IMR-90 (cell line): ENCODE results near the gene AJM1. TPM values are rescaled to one million over a fixed set of nuclear protein-coding genes. Genes with fewer than 3 reads are reported as not detected.

Experiments used
- ATAC-seq: fragments of 200-7000 bp; cut with Tn5 transposase; 2 replicates; pipeline ENCODE4 v1.9.1; 2020; ENCODE audit warnings: low read depth, mild to moderate bottlenecking, moderate library complexity
- BruUV-seq: library from RNA; stranded (reverse); fragments of 400-500 nt; replicated peaks from 2 replicates; lab custom pipeline; 2021; lab: Mats Ljungman, UMichigan
- CTCF ChIA-PET: fragments of 300-600 bp; formaldehyde crosslinking; extraction: SDS; loops from one replicate; lab custom pipeline; 2021; ENCODE audit warnings: antibody characterized with exemption; lab: Yijun Ruan, JAX
- POLR2A ChIA-PET: fragments of 300-600 bp; sonication (Branson Sonifier 250); formaldehyde crosslinking; loops from one replicate; lab custom pipeline; 2022; ENCODE audit warnings: antibody characterized with exemption; ENCODE audit not compliant: unreplicated experiment; lab: Charles Lee
- DNase-seq: peaks from one replicate; pipeline ENCODE4 v3.0.0; 2013
- H2AFZ ChIP-seq: replicated peaks from 2 replicates; pipeline ENCODE3; 2013; ENCODE audit warnings: low read length, mild to moderate bottlenecking; ENCODE audit not compliant: poor library complexity
- H2AK5ac ChIP-seq: 2 replicates; pipeline ENCODE4 v1.6.1; 2013; ENCODE audit warnings: low read depth, low read length, inconsistent platforms
- H2AK9ac ChIP-seq: replicated peaks from 2 replicates; pipeline ENCODE3; 2013; ENCODE audit warnings: mild to moderate bottlenecking, low read depth, low read length, moderate library complexity; ENCODE audit not compliant: poor library complexity
- H2BK120ac ChIP-seq: 2 replicates; pipeline ENCODE4 v1.6.1; 2013; ENCODE audit warnings: low read depth, low read length, inconsistent platforms
- H2BK15ac ChIP-seq: 3 replicates; pipeline ENCODE4 v1.6.1; 2013; ENCODE audit warnings: low read depth, low read length, inconsistent platforms
- H2BK20ac ChIP-seq: 2 replicates; pipeline ENCODE4 v1.6.1; 2013; ENCODE audit warnings: low read depth, mild to moderate bottlenecking, inconsistent platforms, low read length, moderate library complexity
- H2BK5ac ChIP-seq: 2 replicates; pipeline ENCODE4 v1.6.1; 2013; ENCODE audit warnings: mild to moderate bottlenecking, low read depth, low read length, inconsistent platforms; ENCODE audit not compliant: poor library complexity, severe bottlenecking
- H3K14ac ChIP-seq: replicated peaks from 2 replicates; pipeline ENCODE4 v1.6.1; 2013; ENCODE audit warnings: low read depth, low read length, inconsistent platforms
- H3K18ac ChIP-seq: 2 replicates; pipeline ENCODE4 v1.6.1; 2013; ENCODE audit warnings: low read depth, low read length, control low read depth
- H3K23ac ChIP-seq: 2 replicates; pipeline ENCODE4 v1.6.1; 2013; ENCODE audit warnings: low read depth, low read length, inconsistent platforms
- H3K27ac ChIP-seq: 2 replicates; pipeline ENCODE4 v1.5.1; 2013; ENCODE audit warnings: mild to moderate bottlenecking, control low read depth, low read length; ENCODE audit not compliant: insufficient read depth
- H3K27me3 ChIP-seq: 2 replicates; pipeline ENCODE4 v1.6.1; 2013; ENCODE audit warnings: low read length; ENCODE audit not compliant: control insufficient read depth, insufficient read depth
- H3K36me3 ChIP-seq: 2 replicates; pipeline ENCODE4 v1.6.1; 2013; ENCODE audit warnings: low read length, mixed read lengths; ENCODE audit not compliant: control insufficient read depth, insufficient read depth
- H3K4ac ChIP-seq: 2 replicates; pipeline ENCODE4 v1.6.1; 2013; ENCODE audit warnings: low read depth, low read length, inconsistent platforms
- H3K4me1 ChIP-seq: 2 replicates; pipeline ENCODE4 v1.6.1; 2013; ENCODE audit warnings: low read length, mixed read lengths; ENCODE audit not compliant: control insufficient read depth, insufficient read depth
- H3K4me2 ChIP-seq: 2 replicates; pipeline ENCODE4 v1.6.1; 2013; ENCODE audit warnings: low read depth, mild to moderate bottlenecking, control low read depth, low read length, moderate library complexity
- H3K4me3 ChIP-seq: 2 replicates; pipeline ENCODE4 v1.5.1; 2013; ENCODE audit warnings: low read depth, mild to moderate bottlenecking, control low read depth, low read length, moderate library complexity; ENCODE audit not compliant: insufficient read depth
- H3K56ac ChIP-seq: 2 replicates; pipeline ENCODE4 v1.6.1; 2013; ENCODE audit warnings: low read length, inconsistent platforms; ENCODE audit not compliant: insufficient read depth; ENCODE audit errors: extremely low read depth
- H3K79me1 ChIP-seq, 2 experiments: 2 replicates each; pipeline ENCODE4 v1.6.1; 2013; ENCODE audit warnings: low read length in 2 of 2, inconsistent platforms in 1 of 2, low read depth in 1 of 2
- H3K9ac ChIP-seq: 2 replicates; pipeline ENCODE4 v1.6.1; 2013; ENCODE audit warnings: low read depth, low read length, control low read depth
- H3K9me1 ChIP-seq: 2 replicates; pipeline ENCODE4 v1.6.1; 2013; ENCODE audit warnings: low read length, inconsistent platforms; ENCODE audit not compliant: insufficient read depth
- H3K9me3 ChIP-seq: 2 replicates; pipeline ENCODE4 v1.6.1; 2013; ENCODE audit warnings: low read length; ENCODE audit not compliant: control insufficient read depth, insufficient read depth
- H4K20me1 ChIP-seq: 2 replicates; pipeline ENCODE4 v1.6.1; 2013; ENCODE audit warnings: low read length, inconsistent platforms; ENCODE audit not compliant: insufficient read depth
- H4K5ac ChIP-seq: 2 replicates; pipeline ENCODE4 v1.6.1; 2013; ENCODE audit warnings: mild to moderate bottlenecking, low read depth, low read length, control low read depth
- H4K8ac ChIP-seq, 2 experiments: 2 replicates each; pipeline ENCODE4 v1.6.1; 2013; ENCODE audit warnings: low read depth in 2 of 2, low read length in 2 of 2, control low read depth in 1 of 2, inconsistent platforms in 1 of 2
- H4K91ac ChIP-seq: 2 replicates; pipeline ENCODE4 v1.6.1; 2013; ENCODE audit warnings: low read depth, low read length, inconsistent platforms; ENCODE audit not compliant: insufficient read depth
- CHD1 ChIP-seq: IDR thresholded peaks from 2 replicates; pipeline ENCODE4 v1.6.1; 2012; ENCODE audit warnings: low read depth, low read length, improper control_type of control experiment
- MXI1 ChIP-seq: IDR thresholded peaks from 2 replicates; pipeline ENCODE4 v1.6.1; 2012; ENCODE audit warnings: low read depth, mild to moderate bottlenecking, low read length, moderate library complexity, borderline replicate concordance
- RAD21 ChIP-seq: IDR thresholded peaks from 2 replicates; pipeline ENCODE4 v1.6.1; 2012; ENCODE audit warnings: low read length, improper control_type of control experiment
- RFX5 ChIP-seq: IDR thresholded peaks from 2 replicates; pipeline ENCODE4 v1.8.0; 2012; ENCODE audit warnings: low read depth, mild to moderate bottlenecking, low read length, moderate library complexity
- WGBS, 2 experiments: methylation state at CpG; one replicate each; pipeline versions ENCODE4 v1.1.5 to v1.1.7; 2013; ENCODE audit warnings: missing lambda C conversion rate in 2 of 2; ENCODE audit not compliant: insufficient read length in 1 of 2; ENCODE audit errors: extremely low coverage in 2 of 2; 5-methylcytosine and 5-hydroxymethylcytosine counted together
- dilution Hi-C: fragments of 300-500 bp; cut with HindIII; formaldehyde crosslinking; loops from one replicate; pipeline ENCODE4 v1.14.3; 2018; ENCODE audit warnings: low sequenced_read_pairs; ENCODE audit not compliant: unreplicated experiment
- in situ Hi-C: fragments of 300-500 bp; cut with MboI; formaldehyde crosslinking; loops from 3 replicates; pipeline ENCODE4 v1.14.3; 2019; ENCODE audit warnings: low sequenced_read_pairs, inconsistent platforms, mixed read lengths
- intact Hi-C: fragments of 100-400 bp; cut with micrococcal nuclease; formaldehyde crosslinking; loops from 2 replicates; pipeline ENCODE4 v1.10.0; 2022
- polyA plus RNA-seq, 3 experiments: library from polyadenylated mRNA; depleted of rRNA; stranded (reverse); fragments of >200 nt; gene quantifications; 2 replicates each; pipeline ENCODE4 v1.2.3, GENCODE V29; 2012; ENCODE audit warnings: low replicate concordance in 1 of 3
- total RNA-seq: library from RNA; depleted of rRNA; stranded (reverse); fragments of >200 nt; gene quantifications from 2 replicates; pipeline ENCODE4 v1.2.3, GENCODE V29; 2012

Gene AJM1
- total and polyA plus RNA-seq, 2 of the 4 experiments (the other 2 are of a cell fraction) = 0.18 to 1.5 TPM

GRCh38 chr9:136795000-136795348 is 47.3 kb upstream of the AJM1 start:
- Histone ChIP-seq H3K18ac (no peak overlapping the region), H3K9me3 (no peaks in the 10 kb centered on the region), H3K36me3 (peaks cover 8% of the 10 kb centered on the region; the same call in 1 of the 2 replicates), H3K79me1 (peaks cover 3 to 24% of the 10 kb centered on the region in 2 experiments; a peak in 3 of 4 replicates), H3K4ac (no peak overlapping the region), H2BK5ac (no peak overlapping the region), H4K5ac (no peak overlapping the region), H3K23ac (no peak overlapping the region), H3K14ac (no peak overlapping the region), H3K4me1 (peaks cover 11% of the 10 kb centered on the region), H4K8ac (no peak overlapping the region), H2BK15ac (no peak overlapping the region), H4K20me1 (peaks cover 14% of the 10 kb centered on the region), H3K9ac (no peak overlapping the region), H2AFZ (no peak overlapping the region), H2AK9ac (no peak overlapping the region), H3K27me3 (peaks cover 19% of the 10 kb centered on the region), H3K4me2 (no peak overlapping the region), H3K9me1 (no peaks in the 10 kb centered on the region), H3K27ac (no peak overlapping the region), H2BK120ac (no peak overlapping the region), H3K56ac (no peak overlapping the region), H2AK5ac (no peak overlapping the region), H3K4me3 (no peak overlapping the region), H2BK20ac (no peak overlapping the region), H4K91ac (no peak overlapping the region)
- in situ Hi-C loops (no loop called here), dilution Hi-C loops (no loop called here), intact Hi-C loops (no loop called here)
- ATAC-seq (no peak), DNase-seq (no peak)
- no CpG with 5 or more reads among the region's 6 CpGs for WGBS, 2 experiments
- ChIA-PET POLR2A (no interaction called here), CTCF (no interaction called here)
- BruUV-seq = no TSS peak
- TF ChIP-seq RAD21 (no peak), CHD1 (no peak), MXI1 (no peak), RFX5 (no peak)
